HG03066 (cell line): ENCODE measurements around the gene PALM.
A peak's percentile ranks its signal among the peaks of the same experiment; 100 is the strongest.
"Not testable (repeated sequence)": the region's sequence is repeated elsewhere in the genome, so short reads cannot be mapped to it uniquely, and the experiment has no call there.

Experiments used
- ATAC-seq: cut with Tn5 transposase; IDR thresholded peaks from one replicate; pipeline ENCODE4 v1.9.1; 2021; ENCODE audit warnings: low read depth; ENCODE audit not compliant: unreplicated experiment

Gene PALM

GRCh38 chr19:708154-709143 lies at the start of gene PALM:
Gene PALM, plus strand, starts transcription at chr19:708935. Its CDS starts 212 bp downstream, at chr19:709147.
- ATAC-seq = no peak

GRCh38 chr19:660793-661426 lies 47.8 kb upstream of the PALM start:
- no peak for ATAC-seq

- ATAC-seq = no peak
Measured at GRCh38 chr19:661427-662196, 47.1 kb upstream of the PALM start.

GRCh38 chr19:662207-662961 lies 46.4 kb upstream of the PALM start:
- ATAC-seq = no peak

GRCh38 chr19:662962-663681 lies 45.6 kb upstream of the PALM start, which contains the start of gene RNF126:
Gene RNF126, minus strand, starts transcription at chr19:663214. Its CDS starts 93 bp downstream, at chr19:663121.
- ATAC-seq = peak; percentile 56

GRCh38 chr19:663682-664117 lies 45.0 kb upstream of the PALM start:
- ATAC-seq = no peak

GRCh38 chr19:664913-665443 lies 43.8 kb upstream of the PALM start:
- ATAC-seq = no peak

- not testable (repeated sequence) for ATAC-seq
Measured at GRCh38 chr19:666985-667573, 41.7 kb upstream of the PALM start.

GRCh38 chr19:668675-669434 lies 39.9 kb upstream of the PALM start:
- ATAC-seq = not testable (repeated sequence)

- no peak for ATAC-seq
Measured at GRCh38 chr19:670609-671075, 38.1 kb upstream of the PALM start.

- no peak for ATAC-seq
Measured at GRCh38 chr19:674282-675151, 34.2 kb upstream of the PALM start.

GRCh38 chr19:676007-676338 lies 32.8 kb upstream of the PALM start:
- no peak for ATAC-seq

- no peak for ATAC-seq
Measured at GRCh38 chr19:676339-677105, 32.2 kb upstream of the PALM start, which contains the start of gene FSTL3. Gene FSTL3, plus strand, starts transcription at chr19:676392. Its CDS starts 32 bp downstream, at chr19:676424.

GRCh38 chr19:677201-677600 lies 31.5 kb upstream of the PALM start:
- ATAC-seq = no peak

GRCh38 chr19:677601-678436 lies 30.9 kb upstream of the PALM start:
- no peak for ATAC-seq
